GM21367 (cell line): ENCODE measurements around the gene KCTD18.
A peak's percentile ranks its signal among the peaks of the same experiment; 100 is the strongest.

Experiments used
- ATAC-seq: cut with Tn5 transposase; IDR thresholded peaks from one replicate; pipeline ENCODE4 v1.9.1; 2021; ENCODE audit not compliant: unreplicated experiment

KCTD18 gene

GRCh38 chr2:200455958-200456421 is 53.9 kb downstream of the KCTD18 start:
- peak; percentile 45 for ATAC-seq

- ATAC-seq = peak; percentile 81
Measured at GRCh38 chr2:200454927-200455801, 54.7 kb downstream of the KCTD18 start.

- ATAC-seq = no peak
Measured at GRCh38 chr2:200453853-200454534, 55.9 kb downstream of the KCTD18 start.

GRCh38 chr2:200453142-200453852 is 56.6 kb downstream of the KCTD18 start:
- no peak for ATAC-seq

- ATAC-seq = no peak
Measured at GRCh38 chr2:200452377-200452776, 57.5 kb downstream of the KCTD18 start.

- no peak for ATAC-seq
Measured at GRCh38 chr2:200451511-200451910, 58.4 kb downstream of the KCTD18 start.

GRCh38 chr2:200450288-200450687 is 59.6 kb downstream of the KCTD18 start:
- no peak for ATAC-seq

- ATAC-seq = no peak
Measured at GRCh38 chr2:200449149-200449548, 60.7 kb downstream of the KCTD18 start.

- ATAC-seq = no peak
Measured at GRCh38 chr2:200448455-200448854, 61.4 kb downstream of the KCTD18 start.

GRCh38 chr2:200447139-200447855 is 62.6 kb downstream of the KCTD18 start:
- ATAC-seq = no peak

- no peak for ATAC-seq
Measured at GRCh38 chr2:200446612-200447011, 63.3 kb downstream of the KCTD18 start.

GRCh38 chr2:200445284-200445683 is 64.6 kb downstream of the KCTD18 start:
- no peak for ATAC-seq

- no peak for ATAC-seq
Measured at GRCh38 chr2:200444530-200444929, 65.3 kb downstream of the KCTD18 start.

GRCh38 chr2:200443916-200444315 is 66.0 kb downstream of the KCTD18 start:
- ATAC-seq = no peak

- no peak for ATAC-seq
Measured at GRCh38 chr2:200443376-200443775, 66.5 kb downstream of the KCTD18 start.

GRCh38 chr2:200442471-200442870 is 67.4 kb downstream of the KCTD18 start:
- ATAC-seq = no peak

GRCh38 chr2:200439981-200440380 is 69.9 kb downstream of the KCTD18 start:
- no peak for ATAC-seq
